ENCODE measurements around the gene CSNK1G2.

CSNK1G2 gene

DNA sequence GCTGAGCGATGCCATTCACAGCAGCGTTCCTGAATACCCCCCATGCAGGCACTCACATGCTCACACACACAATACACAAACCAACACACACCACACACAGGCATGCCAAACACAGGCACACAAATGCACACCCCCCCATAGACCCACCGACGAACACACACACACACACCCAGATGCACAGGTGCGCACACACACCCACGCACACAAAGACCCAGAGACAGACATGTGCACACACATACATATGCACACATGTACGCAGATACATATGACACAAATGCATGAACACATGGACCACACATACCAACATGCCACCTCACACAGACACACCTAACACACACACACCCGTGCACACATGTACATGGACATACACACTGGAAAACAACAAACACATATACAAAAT lies 7.0 kb upstream of the CSNK1G2 start:
- Histone ChIP-seq H2BK5ac (ENCODE audit: low read depth, low read length, poor library complexity, severe bottlenecking) (no peak overlapping the region), H3K4me3 (ENCODE audit: insufficient read depth in 1 of 2, low read depth in 1 of 2, low read length in 2 of 2) (peak overlapping the region in 1 of 2 experiments; percentile 18), H3K23ac (ENCODE audit: low read length in 2 of 2) (no peak overlapping the region), H2BK120ac (ENCODE audit: low read depth, low read length) (no peak overlapping the region), H2AFZ (ENCODE audit: low read depth, low read length) (no peak overlapping the region), H3K9ac (ENCODE audit: low read length) (no peak overlapping the region), H2AK5ac (ENCODE audit: low read length, severe bottlenecking) (no peak overlapping the region), H3K27ac (ENCODE audit: low read length, poor library complexity, severe bottlenecking) (no peak overlapping the region), H3K9me3 (ENCODE audit: control insufficient read depth, low read length) (peaks cover 4% of the 10 kb centered on the region), H2BK12ac (ENCODE audit: low read length in 2 of 2) (no peak overlapping the region), H2BK15ac (ENCODE audit: low read depth, poor library complexity, severe bottlenecking) (no peak overlapping the region), H4K91ac (ENCODE audit: low read length) (peak overlapping the region; percentile 9), H3K79me1 (replicated peaks; ENCODE audit: low read length, poor library complexity, severe bottlenecking) (peaks cover 2% of the 10 kb centered on the region), H3K27me3 (ENCODE audit: control insufficient read depth in 1 of 2, insufficient read depth in 1 of 2, low read length in 2 of 2) (no peaks in the 10 kb centered on the region), H3K4me1 (ENCODE audit: control insufficient read depth, insufficient read depth, low read depth, low read length) (peaks cover 12% of the 10 kb centered on the region), H4K8ac (ENCODE audit: low read length) (no peak overlapping the region), H3K14ac (ENCODE audit: low read length in 2 of 2) (no peak overlapping the region), H3K4me2 (ENCODE audit: low read length, poor library complexity, severe bottlenecking) (no peak overlapping the region), H3K18ac (ENCODE audit: low read depth in 1 of 2, low read length in 2 of 2) (no peak overlapping the region), H3K4ac (ENCODE audit: low read depth in 1 of 2, low read length in 2 of 2) (no peak overlapping the region), H3K36me3 (ENCODE audit: control insufficient read depth in 1 of 2, insufficient read depth in 2 of 2, low read depth in 1 of 2, low read length in 2 of 2) (peaks cover 0 to 7% of the 10 kb centered on the region in 2 experiments)
- 97% methylated on average over 8 of the region's 8 CpGs for WGBS
- DNase-seq, result no peak

DNA sequence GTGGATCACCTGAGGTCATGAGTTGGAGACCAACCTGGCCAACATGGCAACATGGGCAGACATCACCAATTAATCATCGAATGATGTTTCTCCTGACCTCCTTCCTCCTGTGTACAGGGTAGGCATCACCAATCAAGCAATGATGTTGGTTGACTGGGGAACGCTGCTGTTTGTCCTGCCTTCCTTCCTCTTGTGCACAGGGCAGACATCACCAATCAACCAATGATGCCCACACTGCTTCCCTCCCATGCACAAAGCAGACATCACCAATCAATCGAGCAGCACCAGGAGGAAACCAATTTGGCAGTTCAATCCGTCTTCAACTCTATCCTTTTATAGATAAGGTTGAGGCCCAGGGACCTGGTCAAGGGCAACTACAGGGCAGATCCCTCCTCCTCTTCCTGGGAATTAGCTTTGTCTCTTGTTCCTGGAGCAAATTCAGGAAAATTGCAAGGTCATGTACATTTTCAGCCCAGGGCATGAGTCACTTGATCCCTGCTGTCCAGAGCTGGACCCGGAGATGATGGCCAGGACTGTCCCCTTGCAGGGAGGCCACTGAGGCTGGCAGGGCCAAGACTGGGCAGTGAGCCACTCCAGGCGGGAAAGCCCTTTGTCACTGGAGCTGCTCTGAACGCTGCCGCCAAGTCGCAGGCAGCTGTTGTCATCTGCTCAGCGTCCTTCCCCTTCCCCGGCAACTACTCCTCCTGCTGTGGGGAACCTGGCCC lies 5.3 kb upstream of the CSNK1G2 start:
- peaks cover 11% of the 10 kb centered on the region for H3K4me1 ChIP-seq (ENCODE audit: control insufficient read depth, insufficient read depth, low read depth, low read length)
- peak; percentile 31 for DNase-seq
- no peak overlapping the region for H3K4ac ChIP-seq (ENCODE audit: low read depth in 1 of 2, low read length in 2 of 2)
- no peaks in the 10 kb centered on the region for H3K27me3 ChIP-seq (ENCODE audit: control insufficient read depth in 1 of 2, insufficient read depth in 1 of 2, low read length in 2 of 2)
- H2BK120ac ChIP-seq (ENCODE audit: low read depth, low read length), result no peak overlapping the region
- no peak overlapping the region for H2BK12ac ChIP-seq (ENCODE audit: low read length in 2 of 2)
- no peak overlapping the region for H2AK5ac ChIP-seq (ENCODE audit: low read length, severe bottlenecking)
- no peak overlapping the region for H2BK5ac ChIP-seq (ENCODE audit: low read depth, low read length, poor library complexity, severe bottlenecking)
- no peak overlapping the region for H3K23ac ChIP-seq (ENCODE audit: low read length in 2 of 2)
- H3K9me3 ChIP-seq (ENCODE audit: control insufficient read depth, low read length), result peaks cover 4% of the 10 kb centered on the region
- no peak overlapping the region for H3K14ac ChIP-seq (ENCODE audit: low read length in 2 of 2)
- H2AFZ ChIP-seq (ENCODE audit: low read depth, low read length), result no peak overlapping the region
- H3K4me2 ChIP-seq (ENCODE audit: low read length, poor library complexity, severe bottlenecking), result no peak overlapping the region
- H3K18ac ChIP-seq (ENCODE audit: low read depth in 1 of 2, low read length in 2 of 2), result no peak overlapping the region
- H4K8ac ChIP-seq (ENCODE audit: low read length), result no peak overlapping the region
- no peak overlapping the region for H3K27ac ChIP-seq (ENCODE audit: low read length, poor library complexity, severe bottlenecking)
- WGBS, result 82% methylated on average over 11 of the region's 11 CpGs
- no peak overlapping the region for H2BK15ac ChIP-seq (ENCODE audit: low read depth, poor library complexity, severe bottlenecking)
- peak overlapping the region; percentile 5 for H4K91ac ChIP-seq (ENCODE audit: low read length)
- peaks cover 0 to 7% of the 10 kb centered on the region in 2 experiments for H3K36me3 ChIP-seq (ENCODE audit: control insufficient read depth in 1 of 2, insufficient read depth in 2 of 2, low read depth in 1 of 2, low read length in 2 of 2)
- no peak overlapping the region for H3K9ac ChIP-seq (ENCODE audit: low read length)
- H3K4me3 ChIP-seq (ENCODE audit: insufficient read depth in 1 of 2, low read depth in 1 of 2, low read length in 2 of 2), result no peak overlapping the region
- H3K79me1 ChIP-seq (replicated peaks; ENCODE audit: low read length, poor library complexity, severe bottlenecking), result peaks cover 2% of the 10 kb centered on the region

DNA sequence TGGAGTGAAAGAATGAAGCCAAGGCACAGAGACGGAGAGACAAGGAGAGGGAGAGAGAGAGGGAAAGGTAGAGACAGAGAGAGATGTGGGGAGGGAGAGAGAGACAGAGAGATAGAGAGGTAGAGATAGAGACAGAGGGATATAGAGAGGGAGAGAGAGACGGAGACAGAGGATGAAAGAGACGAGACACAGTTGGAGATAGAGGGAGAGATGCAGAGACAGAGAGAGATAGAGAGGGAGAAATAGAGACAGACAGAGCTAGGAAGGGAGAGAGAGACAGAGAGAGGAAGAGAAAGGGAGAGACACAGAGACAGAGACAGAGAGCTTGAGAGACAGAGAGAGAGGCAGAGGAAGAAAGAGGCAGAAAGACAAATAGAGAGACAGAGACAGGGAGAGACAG lies 4.5 kb upstream of the CSNK1G2 start:
- Histone ChIP-seq H3K4me2 (ENCODE audit: low read length, poor library complexity, severe bottlenecking) (no peak overlapping the region), H3K36me3 (ENCODE audit: control insufficient read depth in 1 of 2, insufficient read depth in 2 of 2, low read depth in 1 of 2, low read length in 2 of 2) (peaks cover 0 to 7% of the 10 kb centered on the region in 2 experiments), H3K9me3 (ENCODE audit: control insufficient read depth, low read length) (peaks cover 4% of the 10 kb centered on the region), H4K8ac (ENCODE audit: low read length) (no peak overlapping the region), H2BK5ac (ENCODE audit: low read depth, low read length, poor library complexity, severe bottlenecking) (no peak overlapping the region), H3K79me1 (replicated peaks; ENCODE audit: low read length, poor library complexity, severe bottlenecking) (peaks cover 2% of the 10 kb centered on the region), H4K91ac (ENCODE audit: low read length) (no peak overlapping the region), H2BK120ac (ENCODE audit: low read depth, low read length) (no peak overlapping the region), H3K18ac (ENCODE audit: low read depth in 1 of 2, low read length in 2 of 2) (no peak overlapping the region), H2AFZ (ENCODE audit: low read depth, low read length) (no peak overlapping the region), H2BK15ac (ENCODE audit: low read depth, poor library complexity, severe bottlenecking) (no peak overlapping the region), H3K23ac (ENCODE audit: low read length in 2 of 2) (no peak overlapping the region), H3K9ac (ENCODE audit: low read length) (no peak overlapping the region), H3K4me3 (ENCODE audit: insufficient read depth in 1 of 2, low read depth in 1 of 2, low read length in 2 of 2) (no peak overlapping the region), H2AK5ac (ENCODE audit: low read length, severe bottlenecking) (no peak overlapping the region), H3K27me3 (ENCODE audit: control insufficient read depth in 1 of 2, insufficient read depth in 1 of 2, low read length in 2 of 2) (no peaks in the 10 kb centered on the region), H3K27ac (ENCODE audit: low read length, poor library complexity, severe bottlenecking) (no peak overlapping the region), H3K14ac (ENCODE audit: low read length in 2 of 2) (no peak overlapping the region), H3K4ac (ENCODE audit: low read depth in 1 of 2, low read length in 2 of 2) (no peak overlapping the region), H2BK12ac (ENCODE audit: low read length in 2 of 2) (no peak overlapping the region), H3K4me1 (ENCODE audit: control insufficient read depth, insufficient read depth, low read depth, low read length) (peaks cover 11% of the 10 kb centered on the region)
- DNase-seq, result no peak
- 96% methylated on average over 3 of the region's 3 CpGs for WGBS

DNA sequence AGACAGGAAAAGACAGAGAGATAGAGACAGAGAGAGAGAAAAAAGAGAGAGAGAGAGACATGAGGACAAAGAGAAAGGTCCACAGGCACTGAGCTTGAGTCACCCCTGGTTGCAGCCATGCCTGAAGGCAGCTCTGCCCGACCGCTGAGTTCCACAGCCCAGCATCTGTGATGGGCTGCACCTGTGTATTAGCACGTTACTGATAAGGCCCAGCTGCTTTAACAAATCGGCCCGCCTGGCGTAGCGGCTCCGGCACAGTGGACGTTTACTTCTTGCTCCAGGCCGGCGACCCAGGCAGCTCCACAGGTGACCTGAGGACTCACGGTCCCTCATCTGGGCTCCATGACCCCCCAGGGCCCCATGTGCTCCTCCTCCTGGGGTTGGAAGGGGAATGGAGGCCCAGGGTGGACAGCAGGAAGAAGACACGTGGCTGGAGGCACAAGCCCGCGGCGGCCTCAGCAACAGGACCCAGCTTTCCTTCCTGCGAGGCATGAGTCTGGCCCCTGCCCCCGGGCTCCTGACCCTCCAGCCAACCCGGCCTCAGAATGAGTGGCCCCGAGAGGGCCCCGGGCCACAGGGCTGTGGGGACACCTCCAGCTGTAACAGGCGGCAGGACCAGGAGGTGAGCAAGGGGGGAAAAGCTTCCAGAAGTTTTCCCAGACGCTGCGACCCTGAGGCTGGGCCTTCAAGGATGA lies 3.9 kb upstream of the CSNK1G2 start:
- Histone ChIP-seq H3K4me2 (ENCODE audit: low read length, poor library complexity, severe bottlenecking) (no peak overlapping the region), H2BK120ac (ENCODE audit: low read depth, low read length) (no peak overlapping the region), H3K36me3 (ENCODE audit: control insufficient read depth in 1 of 2, insufficient read depth in 2 of 2, low read depth in 1 of 2, low read length in 2 of 2) (peaks cover 0 to 7% of the 10 kb centered on the region in 2 experiments), H2BK15ac (ENCODE audit: low read depth, poor library complexity, severe bottlenecking) (no peak overlapping the region), H4K91ac (ENCODE audit: low read length) (no peak overlapping the region), H3K23ac (ENCODE audit: low read length in 2 of 2) (no peak overlapping the region), H3K4me3 (ENCODE audit: insufficient read depth in 1 of 2, low read depth in 1 of 2, low read length in 2 of 2) (no peak overlapping the region), H3K9ac (ENCODE audit: low read length) (no peak overlapping the region), H3K27ac (ENCODE audit: low read length, poor library complexity, severe bottlenecking) (no peak overlapping the region), H4K8ac (ENCODE audit: low read length) (no peak overlapping the region), H3K4me1 (ENCODE audit: control insufficient read depth, insufficient read depth, low read depth, low read length) (peaks cover 11% of the 10 kb centered on the region), H2AK5ac (ENCODE audit: low read length, severe bottlenecking) (no peak overlapping the region), H3K4ac (ENCODE audit: low read depth in 1 of 2, low read length in 2 of 2) (no peak overlapping the region), H2BK12ac (ENCODE audit: low read length in 2 of 2) (peak overlapping the region in 1 of 2 experiments; percentile 31), H3K27me3 (ENCODE audit: control insufficient read depth in 1 of 2, insufficient read depth in 1 of 2, low read length in 2 of 2) (no peaks in the 10 kb centered on the region), H2AFZ (ENCODE audit: low read depth, low read length) (no peak overlapping the region), H3K18ac (ENCODE audit: low read depth in 1 of 2, low read length in 2 of 2) (no peak overlapping the region), H3K9me3 (ENCODE audit: control insufficient read depth, low read length) (peaks cover 4% of the 10 kb centered on the region), H2BK5ac (ENCODE audit: low read depth, low read length, poor library complexity, severe bottlenecking) (no peak overlapping the region), H3K14ac (ENCODE audit: low read length in 2 of 2) (peak overlapping the region in 1 of 2 experiments; percentile 41), H3K79me1 (replicated peaks; ENCODE audit: low read length, poor library complexity, severe bottlenecking) (peaks cover 2% of the 10 kb centered on the region)
- no peak for DNase-seq
- WGBS, result 97% methylated on average over 24 of the region's 24 CpGs

All from mesenchymal stem cell (in vitro differentiated cells and primary cell).